Smooth muscle cell (in vitro differentiated cells): Measurements from ENCODE around the gene TPP2. TPM values are rescaled to one million over a fixed set of nuclear protein-coding genes. Genes with fewer than 3 reads are reported as not detected.
A peak's percentile ranks its signal among the peaks of the same experiment; 100 is the strongest.

Experiments used
- DNase-seq: peaks from one replicate; lab custom pipeline; 2025; ENCODE audit not compliant: unreplicated experiment; lab: John Stamatoyannopoulos, UW
- H2AFZ ChIP-seq: fragments of 200-600 bp; sonication (generic); 2 replicates; pipeline ENCODE4 v1.6.0; 2016; ENCODE audit warnings: antibody characterized with exemption, low read depth, mild to moderate bottlenecking
- H3F3A ChIP-seq: fragments of 200-600 bp; sonication (generic); 2 replicates; pipeline ENCODE4 v1.6.0; 2017; ENCODE audit warnings: antibody characterized with exemption, low read depth
- H3K27ac ChIP-seq: fragments of 200-600 bp; sonication (generic); 2 replicates; pipeline ENCODE4 v1.5.1; 2016; ENCODE audit warnings: low read depth, mild to moderate bottlenecking
- H3K27me3 ChIP-seq: fragments of 200-600 bp; sonication (generic); 2 replicates; pipeline ENCODE4 v1.6.1; 2016; ENCODE audit warnings: low read depth, mild to moderate bottlenecking
- H3K36me3 ChIP-seq: fragments of 200-600 bp; sonication (generic); 2 replicates; pipeline ENCODE4 v1.5.1; 2016; ENCODE audit warnings: low read depth
- H3K4me1 ChIP-seq: fragments of 200-600 bp; sonication (generic); 2 replicates; pipeline ENCODE4 v1.5.1; 2016; ENCODE audit warnings: low read depth
- H3K4me2 ChIP-seq: fragments of 200-600 bp; sonication (generic); 2 replicates; pipeline ENCODE4 v1.6.0; 2016; ENCODE audit warnings: mild to moderate bottlenecking
- H3K4me3 ChIP-seq: fragments of 200-600 bp; sonication (generic); 2 replicates; pipeline ENCODE4 v1.5.1; 2016; ENCODE audit warnings: mild to moderate bottlenecking
- H3K79me2 ChIP-seq: fragments of 200-600 bp; sonication (generic); 2 replicates; pipeline ENCODE4 v1.6.0; 2016; ENCODE audit warnings: low read depth, mild to moderate bottlenecking
- H3K9ac ChIP-seq: fragments of 200-600 bp; sonication (generic); 2 replicates; pipeline ENCODE4 v1.6.0; 2016; ENCODE audit warnings: low read depth
- H3K9me3 ChIP-seq: fragments of 200-600 bp; sonication (generic); replicated peaks from 2 replicates; pipeline ENCODE4 v1.5.1; 2016; ENCODE audit warnings: low read depth
- H4K20me1 ChIP-seq: fragments of 200-600 bp; sonication (generic); 2 replicates; pipeline ENCODE4 v1.6.0; 2016; ENCODE audit warnings: low read depth
- WGBS: methylation state at CpG from one replicate; pipeline ENCODE4 v1.1.7; 2016; ENCODE audit warnings: low lambda C conversion rate; 5-methylcytosine and 5-hydroxymethylcytosine counted together
- polyA plus RNA-seq: library from polyadenylated mRNA; unstranded; fragments of >200 nt; fragmentation: Nextera tagmentation; extraction: Ambion mirVana; gene quantifications from 2 replicates; pipeline ENCODE4 v1.2.1, GENCODE V29; 2016
- total RNA-seq: library from RNA; depleted of rRNA; stranded (reverse); fragments of >200 nt; gene quantifications from 2 replicates; pipeline ENCODE4 v1.2.3, GENCODE V29; 2014
- TF ChIP-seq, protein P1 (sequence below): fragments of 200-600 bp; sonication (generic); IDR thresholded peaks from 2 replicates; pipeline ENCODE4 v1.5.1; 2017; ENCODE audit warnings: borderline replicate concordance, mild to moderate bottlenecking, antibody characterized with exemption; ENCODE audit not compliant: insufficient read depth, poor library complexity, severe bottlenecking

TPP2 gene
- total and polyA plus RNA-seq, 2 experiments from 2014 or later = 13.0 to 38.7 TPM

- H3K27ac ChIP-seq = no peak overlapping the region
- no peak for DNase-seq
- H2AFZ ChIP-seq = no peak overlapping the region
- TF ChIP-seq, protein P1, sequence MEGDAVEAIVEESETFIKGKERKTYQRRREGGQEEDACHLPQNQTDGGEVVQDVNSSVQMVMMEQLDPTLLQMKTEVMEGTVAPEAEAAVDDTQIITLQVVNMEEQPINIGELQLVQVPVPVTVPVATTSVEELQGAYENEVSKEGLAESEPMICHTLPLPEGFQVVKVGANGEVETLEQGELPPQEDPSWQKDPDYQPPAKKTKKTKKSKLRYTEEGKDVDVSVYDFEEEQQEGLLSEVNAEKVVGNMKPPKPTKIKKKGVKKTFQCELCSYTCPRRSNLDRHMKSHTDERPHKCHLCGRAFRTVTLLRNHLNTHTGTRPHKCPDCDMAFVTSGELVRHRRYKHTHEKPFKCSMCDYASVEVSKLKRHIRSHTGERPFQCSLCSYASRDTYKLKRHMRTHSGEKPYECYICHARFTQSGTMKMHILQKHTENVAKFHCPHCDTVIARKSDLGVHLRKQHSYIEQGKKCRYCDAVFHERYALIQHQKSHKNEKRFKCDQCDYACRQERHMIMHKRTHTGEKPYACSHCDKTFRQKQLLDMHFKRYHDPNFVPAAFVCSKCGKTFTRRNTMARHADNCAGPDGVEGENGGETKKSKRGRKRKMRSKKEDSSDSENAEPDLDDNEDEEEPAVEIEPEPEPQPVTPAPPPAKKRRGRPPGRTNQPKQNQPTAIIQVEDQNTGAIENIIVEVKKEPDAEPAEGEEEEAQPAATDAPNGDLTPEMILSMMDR = no peak
- no peaks in the 10 kb centered on the region for H3K9me3 ChIP-seq
- peaks cover 19% of the 10 kb centered on the region for H3K27me3 ChIP-seq
- no peak overlapping the region for H3K9ac ChIP-seq
- no peak overlapping the region for H3K4me3 ChIP-seq
- no peak overlapping the region for H3K4me2 ChIP-seq
- peaks cover 5% of the 10 kb centered on the region for H3K4me1 ChIP-seq
- H4K20me1 ChIP-seq = no peaks in the 10 kb centered on the region
- 79% methylated on average over 2 of the region's 2 CpGs for WGBS
- H3F3A ChIP-seq = peaks cover 6% of the 10 kb centered on the region
- no peaks in the 10 kb centered on the region for H3K36me3 ChIP-seq
- no peaks in the 10 kb centered on the region for H3K79me2 ChIP-seq
Observed at GRCh38 chr13:102587916-102588315, 8.9 kb upstream of the TPP2 start.

GRCh38 chr13:102589301-102589822, 7.4 kb upstream of the TPP2 start:
- Histone ChIP-seq H3K27ac (no peak overlapping the region), H4K20me1 (no peaks in the 10 kb centered on the region), H3K4me2 (no peak overlapping the region), H3K79me2 (no peaks in the 10 kb centered on the region), H3K4me1 (peaks cover 5% of the 10 kb centered on the region), H3K4me3 (no peak overlapping the region), H2AFZ (no peak overlapping the region), H3K9ac (no peak overlapping the region), H3K27me3 (peaks cover 9% of the 10 kb centered on the region), H3F3A (peaks cover 12% of the 10 kb centered on the region), H3K9me3 (no peaks in the 10 kb centered on the region), H3K36me3 (no peaks in the 10 kb centered on the region)
- WGBS = 82% methylated on average over 7 of the region's 7 CpGs
- DNase-seq = no peak
- TF ChIP-seq, protein P1 = no peak

DNA sequence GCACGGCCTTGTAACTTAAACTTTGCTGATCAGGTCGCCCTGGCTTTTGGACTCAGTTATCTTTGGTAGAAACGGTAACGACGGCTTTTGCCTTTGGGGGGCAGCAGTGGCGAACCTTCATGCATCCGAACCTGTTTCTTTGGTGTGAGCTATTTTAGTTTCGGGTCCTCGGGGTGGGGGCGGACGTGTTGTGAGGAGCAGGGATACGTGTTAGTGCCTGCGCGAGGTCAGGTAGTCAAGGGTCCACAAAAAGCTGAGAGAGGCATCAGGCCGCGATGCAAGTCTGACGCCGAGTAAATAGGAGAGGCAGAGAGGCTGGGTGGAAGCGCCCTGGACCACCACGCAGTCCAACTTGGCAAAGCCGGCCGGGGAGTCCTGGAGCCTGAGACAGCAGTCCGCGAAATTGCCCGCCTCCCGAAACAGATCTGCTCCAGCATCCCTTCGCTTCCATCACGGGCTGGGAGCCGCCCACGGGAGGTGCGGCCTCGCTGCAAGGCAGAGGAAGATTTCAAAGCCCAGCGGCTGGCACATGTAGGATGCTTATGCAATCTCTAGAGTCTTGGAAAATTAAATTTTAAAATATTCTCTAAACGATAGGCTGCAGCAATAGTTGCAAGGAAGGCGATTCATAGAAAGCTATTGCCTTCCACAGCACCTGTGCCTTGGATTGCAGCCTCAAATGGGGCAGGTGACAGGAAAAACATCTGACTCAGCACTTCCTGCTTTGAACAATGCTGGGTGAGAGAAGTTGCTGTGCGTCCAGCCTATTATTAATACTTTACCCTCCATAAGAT, 4.6 kb upstream of the TPP2 start:
- Histone ChIP-seq H3K27ac (no peak overlapping the region), H3K79me2 (peaks cover 3% of the 10 kb centered on the region), H3K4me2 (peak overlapping the region; percentile 93), H3F3A (peaks cover 15% of the 10 kb centered on the region), H3K4me1 (peaks cover 5% of the 10 kb centered on the region), H3K4me3 (peak overlapping the region; percentile 62), H3K9ac (no peak overlapping the region), H4K20me1 (no peaks in the 10 kb centered on the region), H3K9me3 (no peaks in the 10 kb centered on the region), H2AFZ (peak overlapping the region; percentile 80), H3K36me3 (no peaks in the 10 kb centered on the region), H3K27me3 (no peaks in the 10 kb centered on the region)
- TF ChIP-seq, protein P1 = peak; percentile 49
- peak; percentile 42 for DNase-seq
- WGBS = 3% methylated on average over 36 of the region's 36 CpGs

GRCh38 chr13:102593466-102593865, 3.3 kb upstream of the TPP2 start:
- Histone ChIP-seq H3K36me3 (no peaks in the 10 kb centered on the region), H3K27ac (no peak overlapping the region), H4K20me1 (peaks cover 8% of the 10 kb centered on the region), H3K79me2 (peaks cover 16% of the 10 kb centered on the region), H3K4me1 (peaks cover 9% of the 10 kb centered on the region), H2AFZ (no peak overlapping the region), H3K4me2 (no peak overlapping the region), H3F3A (peaks cover 15% of the 10 kb centered on the region), H3K9ac (no peak overlapping the region), H3K27me3 (no peaks in the 10 kb centered on the region), H3K9me3 (no peaks in the 10 kb centered on the region), H3K4me3 (no peak overlapping the region)
- DNase-seq = no peak
- WGBS = 94% methylated on average over 3 of the region's 3 CpGs
- TF ChIP-seq, protein P1 = no peak
